NCI-H128 (cell line): ENCODE data around the gene SLC25A3.
A peak's percentile ranks its signal among the peaks of the same experiment; 100 is the strongest.
"Not testable (repeated sequence)": the region's sequence is repeated elsewhere in the genome, so short reads cannot be mapped to it uniquely, and the experiment has no call there.

Experiments used
- DNase-seq: peaks from one replicate; lab custom pipeline; 2025; ENCODE audit not compliant: unreplicated experiment; lab: John Stamatoyannopoulos, UW

The SLC25A3 gene

GRCh38 chr12:98594050-98594835 lies 757 bp downstream of the SLC25A3 start:
- no peak for DNase-seq

- DNase-seq = no peak
These were observed 1.9 kb downstream of the SLC25A3 start for GRCh38 chr12:98595243-98595988.

- DNase-seq = not testable (repeated sequence)
These were observed 3.8 kb downstream of the SLC25A3 start for GRCh38 chr12:98597313-98597712.

GRCh38 chr12:98601924-98602323 lies 8.4 kb downstream of the SLC25A3 start:
- no peak for DNase-seq

GRCh38 chr12:98606359-98606988 lies 13.0 kb downstream of the SLC25A3 start:
- no peak for DNase-seq

GRCh38 chr12:98610596-98610995 lies 17.1 kb downstream of the SLC25A3 start:
- no peak for DNase-seq

GRCh38 chr12:98612696-98613334 lies 19.3 kb downstream of the SLC25A3 start:
- DNase-seq = no peak

GRCh38 chr12:98618952-98619351 lies 25.5 kb downstream of the SLC25A3 start:
- DNase-seq = no peak

GRCh38 chr12:98635657-98636323 lies 42.3 kb downstream of the SLC25A3 start:
- DNase-seq = peak; percentile 43

- DNase-seq = no peak
These were observed 43.6 kb downstream of the SLC25A3 start for GRCh38 chr12:98637068-98637467.

GRCh38 chr12:98638009-98638408 lies 44.5 kb downstream of the SLC25A3 start:
- no peak for DNase-seq

GRCh38 chr12:98639491-98639890 lies 46.0 kb downstream of the SLC25A3 start:
- DNase-seq = no peak

GRCh38 chr12:98642801-98643200 lies 49.3 kb downstream of the SLC25A3 start:
- not testable (repeated sequence) for DNase-seq

GRCh38 chr12:98644433-98644711 lies 50.9 kb downstream of the SLC25A3 start:
- no peak for DNase-seq

- peak; percentile 89 for DNase-seq
These were observed 51.5 kb downstream of the SLC25A3 start, which contains the start of the genes APAF1 and IKBIP for GRCh38 chr12:98644712-98645571. Gene APAF1, plus strand, starts transcription at chr12:98645290. Its CDS starts 3,070 bp downstream, at chr12:98648360. Gene IKBIP, minus strand, starts transcription at chr12:98644788. Its CDS starts 87 bp downstream, at chr12:98644701.

GRCh38 chr12:98645572-98646067 lies 52.1 kb downstream of the SLC25A3 start:
- DNase-seq = no peak

GRCh38 chr12:98646294-98647090 lies 53.0 kb downstream of the SLC25A3 start:
- DNase-seq = no peak

- no peak for DNase-seq
These were observed 57.8 kb downstream of the SLC25A3 start for GRCh38 chr12:98651328-98651727.
